Measurements from ENCODE around the gene UBE2B.

UBE2B gene

GRCh38 chr5:134370871-134371833 lies at the start of gene UBE2B (continued):
- no peak for TF ChIP-seq GLI2 (tag by site-specific recombination; IDR thresholded peaks at IDR 0.05; ENCODE audit: borderline replicate concordance, low read depth)
- TF ChIP-seq ZNF155 (tag by site-specific recombination; IDR thresholded peaks at IDR 0.05) = no peak
- TF ChIP-seq ZNF639 (tag by site-specific recombination; IDR thresholded peaks at IDR 0.05) = peak; percentile 94
- peak; percentile 94 for TF ChIP-seq ZNF391 (tag by site-specific recombination; IDR thresholded peaks at IDR 0.05; ENCODE audit: borderline replicate concordance, low read depth)
- TF ChIP-seq ZNF560 (tag by site-specific recombination; IDR thresholded peaks at IDR 0.05; ENCODE audit: borderline replicate concordance) = peak; percentile 58
- TF ChIP-seq ZNF362 (tag by site-specific recombination; IDR thresholded peaks at IDR 0.05) = no peak
- TF ChIP-seq ZNF140 (tag by site-specific recombination; IDR thresholded peaks at IDR 0.05) = no peak
- no peak for TF ChIP-seq ZNF510 (tag by site-specific recombination; IDR thresholded peaks at IDR 0.05; ENCODE audit: insufficient replicate concordance)
- TF ChIP-seq ZXDB (tag by site-specific recombination; IDR thresholded peaks at IDR 0.05) = peak; percentile 96
- TF ChIP-seq GLIS2 (tag by site-specific recombination; IDR thresholded peaks at IDR 0.05) = peak; percentile 82
- peak; percentile 96 for TF ChIP-seq SP7 (tag by site-specific recombination; IDR thresholded peaks at IDR 0.05)
- no peak for TF ChIP-seq ZNF133 (tag by site-specific recombination; IDR thresholded peaks at IDR 0.05)
- TF ChIP-seq PRDM2 (tag by site-specific recombination; IDR thresholded peaks at IDR 0.05; ENCODE audit: borderline replicate concordance) = no peak
- no peak for TF ChIP-seq ZNF513 (tag by site-specific recombination; IDR thresholded peaks at IDR 0.05)
- TF ChIP-seq GLIS1 (tag by site-specific recombination; IDR thresholded peaks at IDR 0.05) = peak; percentile 73; the same call in 1 of the 2 replicates
- TF ChIP-seq ZNF280C (tag by site-specific recombination; IDR thresholded peaks at IDR 0.05) = no peak
- TF ChIP-seq ZNF704 (tag by site-specific recombination; IDR thresholded peaks at IDR 0.05) = no peak
- TF ChIP-seq YY1 (tag by site-specific recombination; IDR thresholded peaks at IDR 0.05) = peak; percentile 73
- TF ChIP-seq ZNF777 (tag by site-specific recombination; IDR thresholded peaks at IDR 0.05; ENCODE audit: borderline replicate concordance) = 0 out of 2 replicates have a peak, but pooled peaks have one; percentile 13
- TF ChIP-seq ZNF664 (tag by site-specific recombination; IDR thresholded peaks at IDR 0.05) = peak; percentile 32; the same call in 1 of the 2 replicates
- TF ChIP-seq ZNF341 (tag by site-specific recombination; IDR thresholded peaks at IDR 0.05; ENCODE audit: low read depth) = peak; percentile 51; the same call in 1 of the 2 replicates
- no peak for TF ChIP-seq ZNF174 (tag by site-specific recombination; IDR thresholded peaks at IDR 0.05)
- TF ChIP-seq ZNF157 (tag by site-specific recombination; IDR thresholded peaks at IDR 0.05) = no peak
- no peak for TF ChIP-seq ZFP41 (tag by site-specific recombination; IDR thresholded peaks at IDR 0.05; ENCODE audit: borderline replicate concordance)
- no peak for TF ChIP-seq ZNF121 (tag by site-specific recombination; IDR thresholded peaks at IDR 0.05)

Data from HEK293 (cell line).